ENCODE data around the gene LDHD.

LDHD gene

DNA sequence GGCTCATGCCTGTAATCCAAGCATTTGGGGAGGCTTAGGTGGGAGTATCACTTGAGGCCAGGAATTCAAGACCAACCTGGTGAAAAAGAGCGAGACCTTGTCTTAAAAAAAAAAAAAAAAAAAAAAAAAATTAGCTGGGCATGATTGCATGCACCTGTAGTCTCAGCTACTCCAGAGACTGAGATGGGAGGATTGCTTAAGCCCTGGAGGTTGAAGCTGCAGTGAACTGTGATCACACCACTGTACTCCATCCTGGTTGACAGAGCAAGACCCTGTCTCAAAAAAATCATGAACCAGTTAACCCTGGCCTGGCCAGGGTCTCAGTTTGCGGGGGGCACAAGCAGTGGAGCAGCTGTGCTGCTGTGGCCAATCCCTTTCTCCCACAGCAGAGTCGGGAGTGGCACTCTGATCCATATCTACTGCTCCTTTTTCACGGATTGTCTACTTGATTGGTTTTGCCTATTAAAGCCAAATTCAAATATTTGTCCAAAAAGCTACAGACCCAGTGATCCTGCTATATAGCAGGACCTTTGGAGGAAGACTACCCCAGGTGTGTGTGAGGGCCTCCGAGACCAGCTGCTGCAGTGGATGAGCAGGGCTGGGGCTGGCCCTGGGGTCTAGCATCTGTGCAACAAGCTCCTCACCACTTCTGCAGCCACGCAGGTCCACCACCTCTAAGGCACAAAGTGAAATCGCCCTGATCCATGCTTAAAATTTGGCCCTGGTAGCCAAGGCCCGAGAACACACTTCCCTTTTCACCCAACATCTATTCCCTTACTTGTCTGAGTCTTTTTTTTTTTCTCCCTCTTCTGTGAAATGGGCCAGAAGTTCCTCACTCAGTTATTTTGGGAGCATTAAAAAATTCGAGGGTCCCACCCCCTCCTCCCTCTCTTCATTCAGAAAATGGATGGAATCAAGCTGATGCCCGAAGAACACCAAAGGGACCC, 48.2 kb downstream of the LDHD start:
- TF ChIP-seq, protein P1, sequence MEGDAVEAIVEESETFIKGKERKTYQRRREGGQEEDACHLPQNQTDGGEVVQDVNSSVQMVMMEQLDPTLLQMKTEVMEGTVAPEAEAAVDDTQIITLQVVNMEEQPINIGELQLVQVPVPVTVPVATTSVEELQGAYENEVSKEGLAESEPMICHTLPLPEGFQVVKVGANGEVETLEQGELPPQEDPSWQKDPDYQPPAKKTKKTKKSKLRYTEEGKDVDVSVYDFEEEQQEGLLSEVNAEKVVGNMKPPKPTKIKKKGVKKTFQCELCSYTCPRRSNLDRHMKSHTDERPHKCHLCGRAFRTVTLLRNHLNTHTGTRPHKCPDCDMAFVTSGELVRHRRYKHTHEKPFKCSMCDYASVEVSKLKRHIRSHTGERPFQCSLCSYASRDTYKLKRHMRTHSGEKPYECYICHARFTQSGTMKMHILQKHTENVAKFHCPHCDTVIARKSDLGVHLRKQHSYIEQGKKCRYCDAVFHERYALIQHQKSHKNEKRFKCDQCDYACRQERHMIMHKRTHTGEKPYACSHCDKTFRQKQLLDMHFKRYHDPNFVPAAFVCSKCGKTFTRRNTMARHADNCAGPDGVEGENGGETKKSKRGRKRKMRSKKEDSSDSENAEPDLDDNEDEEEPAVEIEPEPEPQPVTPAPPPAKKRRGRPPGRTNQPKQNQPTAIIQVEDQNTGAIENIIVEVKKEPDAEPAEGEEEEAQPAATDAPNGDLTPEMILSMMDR (conservative IDR thresholded peaks at IDR 0.05; ENCODE audit: control insufficient read depth, insufficient read depth, low read depth, low read length): no peak
- H3K4me3 ChIP-seq (ENCODE audit: control insufficient read depth, low read depth, low read length): no peak overlapping the region

GRCh38 chr16:75066861-75067447, 49.6 kb downstream of the LDHD start:
- TF ChIP-seq, protein P1 (conservative IDR thresholded peaks at IDR 0.05; ENCODE audit: control insufficient read depth, insufficient read depth, low read depth, low read length): no peak
- DNase-seq (ENCODE audit: low read depth): no peak
- no peak overlapping the region for H3K4me3 ChIP-seq (ENCODE audit: control insufficient read depth, low read depth, low read length)

More for the DNA sequence above, 48.2 kb downstream of the LDHD start:
- DNase-seq (ENCODE audit: low read depth): no peak

- no peak overlapping the region for H3K4me3 ChIP-seq (ENCODE audit: control insufficient read depth, low read depth, low read length)
- no peak for DNase-seq (ENCODE audit: low read depth)
- TF ChIP-seq, protein P1 (conservative IDR thresholded peaks at IDR 0.05; ENCODE audit: control insufficient read depth, insufficient read depth, low read depth, low read length): no peak
Measured at GRCh38 chr16:75065521-75066149, 50.9 kb downstream of the LDHD start.

DNA sequence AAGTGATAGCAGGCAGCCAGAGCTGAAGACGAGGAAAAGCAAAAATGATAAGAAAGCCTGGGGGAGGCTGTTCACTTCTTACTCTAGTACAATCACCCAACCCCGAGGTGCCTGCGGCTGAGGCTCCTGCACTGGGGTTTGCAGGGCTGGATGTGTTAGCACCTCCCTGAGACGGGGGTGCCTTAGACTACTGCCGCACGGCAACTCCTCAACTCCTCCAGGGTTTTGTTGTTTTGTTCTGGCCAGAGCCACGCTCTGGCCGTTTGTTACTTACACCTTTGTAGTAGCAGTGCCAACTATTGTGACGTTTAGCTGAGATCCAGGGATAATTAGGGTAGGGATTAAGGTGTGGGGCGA, 51.5 kb downstream of the LDHD start:
- DNase-seq (ENCODE audit: low read depth): no peak
- TF ChIP-seq, protein P1 (conservative IDR thresholded peaks at IDR 0.05; ENCODE audit: control insufficient read depth, insufficient read depth, low read depth, low read length): no peak

GRCh38 chr16:75064403-75065148, 52.0 kb downstream of the LDHD start:
- TF ChIP-seq, protein P1 (conservative IDR thresholded peaks at IDR 0.05; ENCODE audit: control insufficient read depth, insufficient read depth, low read depth, low read length): no peak
- no peak for DNase-seq (ENCODE audit: low read depth)
- no peak overlapping the region for H3K4me3 ChIP-seq (ENCODE audit: control insufficient read depth, low read depth, low read length)

More for the DNA sequence above, 51.5 kb downstream of the LDHD start:
- no peak overlapping the region for H3K4me3 ChIP-seq (ENCODE audit: control insufficient read depth, low read depth, low read length)

GRCh38 chr16:75063549-75064088, 53.0 kb downstream of the LDHD start:
- no peak for DNase-seq (ENCODE audit: low read depth)
- TF ChIP-seq, protein P1 (conservative IDR thresholded peaks at IDR 0.05; ENCODE audit: control insufficient read depth, insufficient read depth, low read depth, low read length): no peak
- no peak overlapping the region for H3K4me3 ChIP-seq (ENCODE audit: control insufficient read depth, low read depth, low read length)
